ENCODE measurements around the gene CAMK2N2.
A peak's percentile ranks its signal among the peaks of the same experiment; 100 is the strongest.

The CAMK2N2 gene

DNA sequence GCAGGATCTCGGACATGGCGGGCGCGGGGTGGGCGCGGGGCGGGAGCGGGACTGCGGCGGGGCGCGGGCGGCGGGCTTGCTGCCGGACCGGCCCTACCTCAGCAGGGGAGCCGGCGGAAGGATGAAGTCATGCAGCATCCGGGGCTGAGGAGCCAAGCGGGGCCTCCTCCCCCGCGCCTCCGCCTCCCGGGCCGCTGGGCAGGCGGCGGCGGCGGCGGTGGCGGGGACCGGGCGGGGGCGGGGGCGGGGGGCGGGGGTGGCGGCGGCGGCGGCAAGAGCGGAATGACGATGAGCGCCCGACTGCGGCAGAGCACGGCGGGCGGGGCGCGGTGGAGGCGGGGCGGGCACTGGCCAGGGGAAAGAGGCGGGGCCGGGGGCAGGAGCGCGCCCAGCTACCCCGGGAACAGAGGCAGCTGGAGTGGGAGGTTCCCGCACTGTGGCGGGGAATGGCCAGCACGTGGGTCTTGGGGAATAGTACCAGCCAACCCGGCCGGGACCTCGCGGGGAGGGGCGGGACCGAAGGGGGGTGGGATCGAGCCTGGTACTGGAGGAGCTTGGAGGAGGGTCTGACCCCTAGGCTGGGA is at the start of gene CAMK2N2:
TSS of gene CAMK2N2 (minus strand) at position 284 of the 584 bp plus-strand sequence. CDS start at position 16, 268 bp downstream.
- CTCF ChIA-PET, result interaction anchor here (1.2 to 1.5 kb wide), 3 partner anchors 10 to 35 kb away, joined by 4 to 6 read pairs (median 4); partner anchors contain the start of gene EEF1AKMT4

DNA sequence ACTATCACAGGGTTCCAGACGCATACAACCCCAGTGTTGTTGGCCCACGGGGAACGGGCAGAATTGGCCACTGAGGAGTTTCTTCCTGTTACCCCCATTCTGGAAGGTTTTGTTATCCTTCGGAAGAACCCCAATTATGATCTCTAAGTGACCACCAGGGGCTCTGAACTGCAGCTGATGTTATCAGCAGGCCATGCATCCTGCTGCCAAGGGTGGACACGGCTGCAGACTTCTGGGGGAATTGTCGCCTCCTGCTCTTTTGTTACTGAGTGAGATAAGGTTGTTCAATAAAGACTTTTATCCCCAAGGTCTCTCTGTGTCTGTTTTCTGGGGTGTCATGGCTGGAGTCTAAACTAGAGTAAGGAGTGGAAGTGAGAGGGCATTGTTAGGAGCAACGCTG is 47.4 kb upstream of the CAMK2N2 start:
- no peak for DNase-seq (ENCODE audit: extremely low spot score)
- TF ChIP-seq, protein P1, sequence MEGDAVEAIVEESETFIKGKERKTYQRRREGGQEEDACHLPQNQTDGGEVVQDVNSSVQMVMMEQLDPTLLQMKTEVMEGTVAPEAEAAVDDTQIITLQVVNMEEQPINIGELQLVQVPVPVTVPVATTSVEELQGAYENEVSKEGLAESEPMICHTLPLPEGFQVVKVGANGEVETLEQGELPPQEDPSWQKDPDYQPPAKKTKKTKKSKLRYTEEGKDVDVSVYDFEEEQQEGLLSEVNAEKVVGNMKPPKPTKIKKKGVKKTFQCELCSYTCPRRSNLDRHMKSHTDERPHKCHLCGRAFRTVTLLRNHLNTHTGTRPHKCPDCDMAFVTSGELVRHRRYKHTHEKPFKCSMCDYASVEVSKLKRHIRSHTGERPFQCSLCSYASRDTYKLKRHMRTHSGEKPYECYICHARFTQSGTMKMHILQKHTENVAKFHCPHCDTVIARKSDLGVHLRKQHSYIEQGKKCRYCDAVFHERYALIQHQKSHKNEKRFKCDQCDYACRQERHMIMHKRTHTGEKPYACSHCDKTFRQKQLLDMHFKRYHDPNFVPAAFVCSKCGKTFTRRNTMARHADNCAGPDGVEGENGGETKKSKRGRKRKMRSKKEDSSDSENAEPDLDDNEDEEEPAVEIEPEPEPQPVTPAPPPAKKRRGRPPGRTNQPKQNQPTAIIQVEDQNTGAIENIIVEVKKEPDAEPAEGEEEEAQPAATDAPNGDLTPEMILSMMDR (IDR thresholded peaks at IDR 0.05; ENCODE audit: control extremely low read depth, extremely low read depth, low read depth, missing control alignments), result no peak
- ChIA-PET CTCF (no interaction called here), POLR2A (no interaction called here)

More for the DNA sequence above, at the start of gene CAMK2N2:
- TF ChIP-seq, protein P1 (IDR thresholded peaks at IDR 0.05; ENCODE audit: control extremely low read depth, extremely low read depth, low read depth, missing control alignments), result no peak
- DNase-seq (ENCODE audit: extremely low spot score), result peak; percentile 80
- POLR2A ChIA-PET, result interaction anchor here (0.6 kb wide), 1 partner anchor 25 kb away, joined by 6 read pairs; no protein-coding TSS in a partner anchor

DNA sequence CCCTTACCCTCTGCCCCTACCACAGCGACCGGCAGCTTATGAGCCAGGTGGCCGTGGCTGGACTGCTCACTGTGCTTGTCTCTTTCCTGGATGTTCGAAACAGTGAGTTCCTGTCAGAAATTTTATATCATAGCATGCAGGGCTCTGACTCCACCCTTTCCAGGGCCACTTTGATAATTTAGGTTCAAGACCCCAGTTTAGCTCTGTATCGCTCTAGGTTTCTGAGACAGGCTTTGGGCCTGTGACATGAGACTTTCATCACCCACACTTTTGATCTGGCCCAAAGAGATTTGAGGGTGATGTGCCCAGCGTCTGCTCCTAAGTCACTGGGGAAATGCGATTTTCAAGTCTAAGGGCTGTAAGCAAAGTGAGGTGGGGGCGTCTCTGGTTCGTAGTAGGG is 46.6 kb upstream of the CAMK2N2 start:
- CTCF ChIA-PET, result no interaction called here
- POLR2A ChIA-PET, result no interaction called here
- TF ChIP-seq, protein P1 (IDR thresholded peaks at IDR 0.05; ENCODE audit: control extremely low read depth, extremely low read depth, low read depth, missing control alignments), result no peak
- no peak for DNase-seq (ENCODE audit: extremely low spot score)

DNA sequence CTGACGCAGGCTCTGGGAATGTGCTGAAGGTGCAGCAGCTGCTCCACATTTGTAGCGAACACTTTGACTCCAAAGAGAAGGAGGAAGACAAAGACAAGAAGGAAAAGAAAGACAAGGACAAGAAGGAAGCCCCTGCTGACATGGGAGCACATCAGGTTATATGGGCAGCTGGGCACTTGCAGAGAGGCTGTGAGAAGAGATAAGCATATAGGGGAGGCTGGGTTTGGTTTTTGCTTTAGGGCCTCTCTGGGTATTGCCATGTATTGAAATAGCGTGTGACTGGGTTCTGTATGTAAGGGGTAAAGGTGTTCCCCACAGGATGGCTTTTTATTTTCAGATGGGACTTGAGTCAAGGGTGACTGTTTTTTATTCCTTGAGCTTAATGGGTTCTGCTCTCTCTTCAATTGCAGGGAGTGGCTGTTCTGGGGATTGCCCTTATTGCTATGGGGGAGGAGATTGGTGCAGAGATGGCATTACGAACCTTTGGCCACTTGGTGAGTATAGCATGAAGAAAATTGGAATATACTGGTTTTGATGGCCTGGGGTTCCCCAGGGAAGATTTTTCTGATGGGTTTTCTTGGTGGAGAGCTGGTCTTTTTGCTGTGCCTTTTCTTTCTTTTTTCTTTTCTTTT is 45.1 kb upstream of the CAMK2N2 start:
- TF ChIP-seq, protein P1 (IDR thresholded peaks at IDR 0.05; ENCODE audit: control extremely low read depth, extremely low read depth, low read depth, missing control alignments), result no peak
- CTCF ChIA-PET, result interaction anchor here (1.0 to 1.7 kb wide), 4 partner anchors 14 to 508 kb away, joined by 3 to 7 read pairs (median 4); no protein-coding TSS in a partner anchor
- no peak for DNase-seq (ENCODE audit: extremely low spot score)
- POLR2A ChIA-PET, result no interaction called here

DNA sequence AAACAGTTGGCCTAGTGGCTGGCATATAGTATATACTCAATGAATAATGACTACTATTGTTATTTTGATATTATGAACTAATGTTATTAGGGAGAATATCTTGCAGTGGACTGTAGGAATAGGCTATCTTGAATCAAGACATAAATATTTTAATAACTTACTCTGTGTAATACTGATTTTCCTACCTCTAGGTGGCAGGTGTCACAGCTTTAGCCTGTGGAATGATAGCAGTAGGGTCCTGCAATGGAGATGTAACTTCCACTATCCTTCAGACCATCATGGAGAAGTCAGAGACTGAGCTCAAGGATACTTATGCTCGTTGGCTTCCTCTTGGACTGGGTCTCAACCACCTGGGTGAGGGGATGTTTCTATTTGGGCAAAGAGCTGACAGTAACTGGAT is 44.2 kb upstream of the CAMK2N2 start:
- TF ChIP-seq, protein P1 (IDR thresholded peaks at IDR 0.05; ENCODE audit: control extremely low read depth, extremely low read depth, low read depth, missing control alignments), result peak; percentile 40
- CTCF ChIA-PET, result interaction anchor here (1.0 to 1.7 kb wide), 4 partner anchors 15 to 509 kb away, joined by 3 to 7 read pairs (median 4); no protein-coding TSS in a partner anchor
- DNase-seq (ENCODE audit: extremely low spot score), result no peak
- POLR2A ChIA-PET, result no interaction called here

DNA sequence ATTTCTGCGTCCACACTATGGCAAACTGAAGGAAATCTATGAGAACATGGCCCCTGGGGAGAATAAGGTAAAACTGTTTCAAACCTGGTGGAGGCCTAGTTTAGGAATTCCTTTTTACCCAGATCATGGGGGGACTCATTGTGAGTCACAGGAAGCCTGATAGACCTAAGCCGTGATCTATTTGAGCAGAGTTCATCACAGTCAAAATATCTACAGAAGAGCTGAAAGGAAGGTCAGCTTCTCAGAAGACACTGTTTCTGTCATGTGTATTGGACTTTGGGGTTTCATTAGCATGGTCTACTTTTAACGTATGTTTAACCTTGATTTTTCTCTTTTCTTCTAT is 39.0 kb upstream of the CAMK2N2 start:
- ChIA-PET CTCF (interaction anchor here (1.2 kb wide), 1 partner anchor 128 kb away, joined by 3 read pairs; no protein-coding TSS in a partner anchor), POLR2A (no interaction called here)
- no peak for DNase-seq (ENCODE audit: extremely low spot score)
- TF ChIP-seq, protein P1 (IDR thresholded peaks at IDR 0.05; ENCODE audit: control extremely low read depth, extremely low read depth, low read depth, missing control alignments), result no peak

Data from GM10248 (cell line).